ENCODE data around the gene NUDT3.

NUDT3 gene

GRCh38 chr6:34230653-34231371 lies 161.7 kb downstream of the NUDT3 start:
- no peak for DNase-seq (ENCODE audit: extremely low read depth in 1 of 2, low read depth in 1 of 2)

- no peak for DNase-seq (ENCODE audit: extremely low read depth in 1 of 2, low read depth in 1 of 2)
These were observed 162.6 kb downstream of the NUDT3 start for GRCh38 chr6:34229877-34230276.
